Measurements from ENCODE around the gene KYNU.
A peak's percentile ranks its signal among the peaks of the same experiment; 100 is the strongest.
"Not testable (repeated sequence)": the region's sequence is repeated elsewhere in the genome, so short reads cannot be mapped to it uniquely, and the experiment has no call there.

Gene KYNU

DNA sequence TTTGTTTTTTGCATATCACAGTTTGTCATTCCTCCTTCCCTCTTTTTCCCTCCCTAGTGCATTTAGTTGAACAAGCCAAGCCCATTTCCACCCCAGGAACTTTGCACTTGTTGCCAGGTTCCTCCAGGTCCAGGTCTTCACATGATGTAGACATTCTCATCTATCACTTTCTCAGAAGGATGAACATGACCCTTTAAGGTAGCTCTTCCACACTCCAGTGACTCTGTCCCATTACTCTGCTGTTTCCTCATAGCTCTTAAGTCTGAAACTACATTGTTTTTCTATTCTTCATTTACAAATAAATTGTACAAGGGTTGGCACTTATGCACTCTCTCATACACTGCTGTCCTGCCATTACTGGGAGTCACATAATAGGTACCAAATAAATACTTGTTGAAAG, 6.1 kb downstream of the KYNU start:
- no peak for DNase-seq (ENCODE audit: low read depth)
- TF ChIP-seq CTCF (IDR thresholded peaks at IDR 0.05; ENCODE audit: control insufficient read depth, extremely low read depth, insufficient read depth) = no peak
- H3K4me3 ChIP-seq (ENCODE audit: low read depth, low read length) = no peak overlapping the region

- DNase-seq (ENCODE audit: low read depth) = no peak
- H3K4me3 ChIP-seq (ENCODE audit: low read depth, low read length) = no peak overlapping the region
- TF ChIP-seq CTCF (IDR thresholded peaks at IDR 0.05; ENCODE audit: control insufficient read depth, extremely low read depth, insufficient read depth) = no peak
These were observed 8.1 kb downstream of the KYNU start for GRCh38 chr2:142885543-142885942.

DNA sequence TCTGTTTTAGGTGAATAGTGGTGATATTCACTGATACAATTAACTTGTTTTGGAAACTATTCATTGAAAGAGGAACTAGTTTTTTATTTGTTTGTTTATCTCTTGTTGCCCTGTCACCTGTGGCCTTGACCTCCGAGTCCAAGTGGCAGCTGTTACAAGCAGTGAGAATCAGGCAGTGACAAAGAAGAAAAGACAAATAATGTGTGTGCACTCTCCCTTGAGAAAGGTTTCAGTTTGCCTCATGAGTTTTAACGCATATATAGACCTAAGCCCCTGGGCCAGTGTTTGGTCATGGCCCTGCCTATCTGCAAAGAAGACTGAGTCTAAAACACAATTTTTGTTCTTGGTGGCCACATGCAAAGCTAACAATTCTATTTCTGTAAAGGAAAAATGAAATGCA, 15.3 kb downstream of the KYNU start:
- TF ChIP-seq CTCF (IDR thresholded peaks at IDR 0.05; ENCODE audit: control insufficient read depth, extremely low read depth, insufficient read depth) = no peak
- no peak for DNase-seq (ENCODE audit: low read depth)
- H3K4me3 ChIP-seq (ENCODE audit: low read depth, low read length) = no peak overlapping the region

DNA sequence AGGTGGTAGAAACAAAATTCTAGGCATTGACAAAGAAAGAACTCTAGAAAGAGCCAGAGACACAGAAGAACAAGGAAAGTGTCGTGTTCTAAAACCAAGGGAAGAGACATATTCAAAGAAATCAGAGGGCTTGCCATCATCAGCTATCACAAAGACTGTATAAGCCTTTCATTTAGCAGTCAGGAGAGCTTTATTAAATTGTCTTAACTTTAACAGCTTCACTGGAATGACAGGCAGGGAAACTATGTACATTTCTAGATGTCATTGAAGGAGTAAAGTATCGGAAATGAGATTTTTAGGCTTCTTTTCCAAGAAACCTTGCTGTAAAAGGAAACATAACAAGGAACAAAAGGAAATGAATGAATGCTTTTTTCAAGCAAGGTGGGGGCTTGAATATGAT, 15.8 kb downstream of the KYNU start:
- no peak for TF ChIP-seq CTCF (IDR thresholded peaks at IDR 0.05; ENCODE audit: control insufficient read depth, extremely low read depth, insufficient read depth)
- no peak overlapping the region for H3K4me3 ChIP-seq (ENCODE audit: low read depth, low read length)
- no peak for DNase-seq (ENCODE audit: low read depth)

DNA sequence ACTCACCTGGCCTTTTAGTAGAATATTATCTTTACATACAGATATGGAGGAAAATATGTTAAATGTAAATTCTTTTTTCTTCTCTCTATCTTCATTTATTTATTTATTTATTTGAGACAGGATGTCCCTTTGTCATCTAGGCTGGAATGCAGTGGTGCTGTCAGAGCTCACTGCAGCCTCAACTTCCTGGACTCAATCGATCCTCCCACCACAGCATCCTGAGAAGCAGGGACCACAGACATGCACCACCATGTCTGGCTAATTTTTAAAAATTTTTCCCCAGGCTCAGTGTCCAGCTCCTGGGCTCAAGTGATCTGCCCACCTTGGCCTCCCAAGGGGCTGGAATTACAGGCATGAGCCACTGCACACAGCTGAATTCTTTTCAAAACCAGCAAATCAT, 20.3 kb downstream of the KYNU start:
- DNase-seq (ENCODE audit: low read depth) = no peak
- no peak overlapping the region for H3K4me3 ChIP-seq (ENCODE audit: low read depth, low read length)
- TF ChIP-seq CTCF (IDR thresholded peaks at IDR 0.05; ENCODE audit: control insufficient read depth, extremely low read depth, insufficient read depth) = no peak

- not testable (repeated sequence) for H3K4me3 ChIP-seq (ENCODE audit: low read depth, low read length); DNase-seq (ENCODE audit: low read depth)
These were observed 22.9 kb downstream of the KYNU start for GRCh38 chr2:142900327-142900726.

DNA sequence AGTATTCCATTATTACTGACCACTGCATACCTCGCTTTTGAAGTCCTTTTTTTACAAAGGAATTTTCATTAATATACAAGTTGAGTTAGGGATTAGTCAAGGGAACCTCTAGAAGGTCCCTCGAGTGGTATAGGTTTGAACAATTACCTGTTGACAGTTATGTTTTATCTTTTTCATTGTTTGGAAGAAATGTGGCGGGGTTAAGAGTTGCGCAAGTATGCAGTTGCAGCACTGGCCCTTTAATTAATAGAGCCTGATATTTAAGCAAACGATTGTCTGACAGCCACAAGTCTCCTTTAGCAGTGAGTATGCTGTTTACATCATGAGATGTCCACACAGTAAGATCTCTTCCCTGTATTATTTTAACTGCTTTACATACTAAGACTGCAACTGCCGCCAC, 24.3 kb downstream of the KYNU start:
- no peak for TF ChIP-seq CTCF (IDR thresholded peaks at IDR 0.05; ENCODE audit: control insufficient read depth, extremely low read depth, insufficient read depth)
- no peak overlapping the region for H3K4me3 ChIP-seq (ENCODE audit: low read depth, low read length)
- DNase-seq (ENCODE audit: low read depth) = no peak

GRCh38 chr2:142903726-142904125, 26.3 kb downstream of the KYNU start:
- DNase-seq (ENCODE audit: low read depth) = peak; percentile 35

More at GRCh38 chr2:142903726-142904125, 26.3 kb downstream of the KYNU start:
- not testable (repeated sequence) for H3K4me3 ChIP-seq (ENCODE audit: low read depth, low read length)

All from LNCaP clone FGC (cell line).